K562 (cell line): ENCODE measurements around the gene CPTP. TPM values are rescaled to one million over a fixed set of nuclear protein-coding genes. Genes with fewer than 3 reads are reported as not detected.

ENCODE experiments used
- ATAC-seq: fragments of 200-7000 bp; cut with Tn5 transposase; 3 replicates; pipeline ENCODE4 v1.9.1; 2020; ENCODE audit warnings: moderate library complexity
- BruUV-seq: library from RNA; stranded (reverse); fragments of 400-500 nt; replicated peaks from 2 replicates; lab custom pipeline; 2021; lab: Mats Ljungman, UMichigan
- CTCF ChIA-PET: fragments of 300-600 bp; formaldehyde crosslinking; extraction: SDS; loops from one replicate; lab custom pipeline; 2021; ENCODE audit warnings: low intra/inter-chr PET ratio; lab: Yijun Ruan, JAX
- POLR2A ChIA-PET: fragments of 300-600, 350-650 bp; sonication (Branson Sonifier 250); formaldehyde crosslinking; extraction: SDS; loops from one replicate; lab custom pipeline; 2021; ENCODE audit warnings: antibody characterized with exemption, inconsistent platforms; lab: Yijun Ruan, JAX
- DNase-seq, 4 experiments: peaks; one replicate each; pipeline versions ENCODE4 v3.0.0 to v3.0.0-alpha.2; 2011 to 2018; ENCODE audit warnings: low spot score in 3 of 4, mixed read lengths in 3 of 4; ENCODE audit errors: extremely low read depth in 1 of 4
- FAIRE-seq: peaks from 2 replicates; lab custom pipeline; 2011; peaks lifted over from hg19 to GRCh38; lab: Jason Lieb, UNC
- H2AFZ ChIP-seq: 2 replicates; pipeline ENCODE4 v1.6.0; 2011; ENCODE audit warnings: low read depth, low read length, control low read depth, inconsistent platforms
- H3K27ac ChIP-seq: fragments of 200-600 bp; 3 replicates; pipeline ENCODE4 v1.8.0; 2011; ENCODE audit warnings: low read depth, mild to moderate bottlenecking, control low read depth, inconsistent platforms, low read length, moderate library complexity, mixed read lengths; ENCODE audit errors: extremely low read depth
- H3K27me3 ChIP-seq, 2 experiments: fragments of 300-600 bp in 1 of 2; 2 replicates in 1 of 2; 3 replicates in 1 of 2; pipeline versions ENCODE4 v1.6.0 to v1.8.0; 2011; ENCODE audit warnings: inconsistent platforms in 2 of 2, low read length in 2 of 2, mild to moderate bottlenecking in 1 of 2, mixed read lengths in 1 of 2, moderate library complexity in 1 of 2; ENCODE audit not compliant: control insufficient read depth in 2 of 2, insufficient read depth in 2 of 2
- H3K36me3 ChIP-seq: fragments of 300-600 bp; 3 replicates; pipeline ENCODE4 v1.8.0; 2011; ENCODE audit warnings: mild to moderate bottlenecking, low read length, inconsistent platforms; ENCODE audit not compliant: control insufficient read depth, insufficient read depth
- H3K4me1 ChIP-seq, 2 experiments: fragments of 200-600 bp in 1 of 2; replicated peaks in 1 of 2; 2 replicates in 1 of 2; 3 replicates in 1 of 2; pipeline versions ENCODE4 v1.5.1 to v1.8.0; 2011; ENCODE audit warnings: inconsistent platforms in 2 of 2, low read length in 2 of 2, mild to moderate bottlenecking in 1 of 2, mixed read lengths in 1 of 2, moderate library complexity in 1 of 2; ENCODE audit not compliant: control insufficient read depth in 2 of 2, insufficient read depth in 2 of 2
- H3K4me2 ChIP-seq: 2 replicates; pipeline ENCODE4 v1.6.1; 2011; ENCODE audit warnings: low read length, control low read depth, inconsistent platforms, mixed read lengths; ENCODE audit not compliant: insufficient read depth
- H3K4me3 ChIP-seq: fragments of 200-600 bp; sonication (generic), shearing (Covaris generic); 2 replicates; pipeline ENCODE4 v1.5.1; 2016; ENCODE audit warnings: control low read depth, inconsistent platforms
- H3K79me2 ChIP-seq: fragments of 200-600 bp; 3 replicates; pipeline ENCODE4 v1.8.0; 2011; ENCODE audit warnings: low read length, inconsistent platforms; ENCODE audit not compliant: control insufficient read depth, insufficient read depth
- H3K9ac ChIP-seq, 2 experiments: 2 replicates each; pipeline versions ENCODE4 v1.6.0 to v1.6.1; 2011; ENCODE audit warnings: low read depth in 2 of 2, low read length in 2 of 2, control low read depth in 1 of 2, inconsistent platforms in 1 of 2, mild to moderate bottlenecking in 1 of 2, mixed read lengths in 1 of 2; ENCODE audit not compliant: insufficient read depth in 1 of 2
- H3K9me1 ChIP-seq: one replicate; pipeline ENCODE4 v1.6.0; 2011; ENCODE audit warnings: inconsistent platforms, mild to moderate bottlenecking, low read length, moderate library complexity; ENCODE audit not compliant: control insufficient read depth, insufficient read depth
- H3K9me3 ChIP-seq: replicated peaks from 2 replicates; pipeline ENCODE4 v1.5.1; 2011; ENCODE audit warnings: low read depth, low read length, inconsistent platforms; ENCODE audit not compliant: control insufficient read depth, insufficient read depth
- H4K20me1 ChIP-seq: replicated peaks from 2 replicates; pipeline ENCODE4 v1.6.1; 2011; ENCODE audit warnings: low read length, inconsistent platforms, mixed read lengths; ENCODE audit not compliant: control insufficient read depth, insufficient read depth
- CAMTA2 ChIP-seq: fragments of 250-450 bp; sonication (Bioruptor Pico); conservative IDR thresholded peaks from 2 replicates; pipeline ENCODE4 v1.5.1; 2022
- ELF1 ChIP-seq: fragments of 200-800 bp; sonication (Bioruptor generic); IDR thresholded peaks from 2 replicates; pipeline ENCODE4 v1.6.1; 2016; ENCODE audit warnings: missing genetic modification characterization, missing compliant biosample characterization
- FUS ChIP-seq: fragments of 200-400 bp; formaldehyde crosslinking; optimal IDR thresholded peaks from 2 replicates; pipeline ENCODE3; 2017; ENCODE audit warnings: low read depth, low read length
- HNRNPL ChIP-seq: fragments of 200-400 bp; formaldehyde crosslinking; IDR thresholded peaks from 2 replicates; pipeline ENCODE4 v1.6.1; 2017; ENCODE audit warnings: low read depth, mild to moderate bottlenecking, low read length
- MCM5 ChIP-seq: fragments of 450-650 bp; IDR thresholded peaks from 2 replicates; pipeline ENCODE4 v1.6.1; 2016; ENCODE audit warnings: low read depth
- MEF2D ChIP-seq: conservative IDR thresholded peaks from 2 replicates; pipeline ENCODE4 v1.6.1; 2016; ENCODE audit warnings: low read depth, missing genetic modification characterization, missing compliant biosample characterization
- NFXL1 ChIP-seq: fragments of 450-650 bp; formaldehyde crosslinking; IDR thresholded peaks from 2 replicates; pipeline ENCODE4 v1.4.0; 2021; ENCODE audit warnings: mild to moderate bottlenecking
- RB1 ChIP-seq: fragments of 450-650 bp; IDR thresholded peaks from 2 replicates; pipeline ENCODE4 v1.6.1; 2017; ENCODE audit warnings: low read depth, mild to moderate bottlenecking
- RBM14 ChIP-seq: fragments of 200-400 bp; formaldehyde crosslinking; IDR thresholded peaks from 2 replicates; pipeline ENCODE4 v1.6.1; 2018; ENCODE audit warnings: low read depth, mild to moderate bottlenecking, low read length, moderate library complexity, borderline replicate concordance; ENCODE audit not compliant: insufficient read depth
- RBM17 ChIP-seq: fragments of 200-400 bp; formaldehyde crosslinking; IDR thresholded peaks from 2 replicates; pipeline ENCODE4 v1.6.1; 2017; ENCODE audit warnings: low read depth, mild to moderate bottlenecking, low read length, borderline replicate concordance
- RBM39 ChIP-seq: fragments of 200-400 bp; formaldehyde crosslinking; optimal IDR thresholded peaks from 2 replicates; pipeline ENCODE3; 2018; ENCODE audit warnings: low read depth, low read length
- SAFB ChIP-seq: fragments of 200-400 bp; formaldehyde crosslinking; IDR thresholded peaks from 2 replicates; pipeline ENCODE4 v1.6.1; 2017; ENCODE audit warnings: low read depth, low read length, borderline replicate concordance
- SMAD3 ChIP-seq: fragments of 450-650 bp; formaldehyde crosslinking; conservative IDR thresholded peaks from 2 replicates; pipeline ENCODE4 v1.4.0; 2020; ENCODE audit warnings: mild to moderate bottlenecking
- ZC3H11A ChIP-seq: IDR thresholded peaks from 2 replicates; pipeline ENCODE4 v1.6.1; 2012; ENCODE audit warnings: low read depth, low read length, improper control_type of control experiment
- ZNF133 ChIP-seq: fragments of 250-450 bp; sonication (Bioruptor Pico); IDR thresholded peaks from 2 replicates; pipeline ENCODE4 v1.4.0; 2020; ENCODE audit warnings: mild to moderate bottlenecking
- ZNF76 ChIP-seq: fragments of 250-450 bp; sonication (Bioruptor Pico); IDR thresholded peaks from 2 replicates; pipeline ENCODE4 v1.4.0; 2020; ENCODE audit warnings: mild to moderate bottlenecking, moderate library complexity, borderline replicate concordance
- WGBS: fragments of 100-300 bp; shearing (Covaris generic); methylation state at CpG from one replicate; pipeline ENCODE4 v1.1.6; 2016; ENCODE audit warnings: low coverage, mixed read lengths; ENCODE audit not compliant: insufficient coverage; ENCODE audit errors: missing lambda C conversion rate; 5-methylcytosine and 5-hydroxymethylcytosine counted together
- in situ Hi-C: fragments of 300-500 bp; cut with MboI; formaldehyde crosslinking; loops from 4 replicates; pipeline ENCODE4 v1.15.0; 2018; ENCODE audit warnings: inconsistent platforms, mixed read lengths
- intact Hi-C: fragments of 100-400 bp; cut with micrococcal nuclease; formaldehyde crosslinking; loops from 2 replicates; pipeline ENCODE4 v1.14.2; 2022
- polyA plus RNA-seq, 8 experiments: library from polyadenylated mRNA; depleted of rRNA in 4 of 8; stranded (reverse) in 5 of 8; unstranded in 3 of 8; fragments of >200 nt; fragmentation: Nextera tagmentation in 2 of 8; fragmentation: Illumina TruSeq in 1 of 8; extraction: Ambion mirVana in 2 of 8; extraction: Trizol in 1 of 8; gene quantifications; 2 replicates each; pipeline versions ENCODE4 v1.2.1 to v1.2.3, GENCODE V29; 2011 to 2014; ENCODE audit warnings: inconsistent platforms in 1 of 8, missing spikeins in 1 of 8
- total RNA-seq, 7 experiments: library from RNA; depleted of rRNA in 6 of 7; stranded (reverse); fragments of >200 nt in 6 of 7; fragmentation: Illumina TruSeq in 2 of 7; extraction: Trizol in 2 of 7; gene quantifications; 2 replicates each; pipeline versions ENCODE4 v1.2.1 to v1.2.3, GENCODE V29; 2011 to 2021; ENCODE audit warnings: low replicate concordance in 1 of 7
- TF ChIP-seq, protein P1 (sequence below): sonication (generic); formaldehyde crosslinking; IDR thresholded peaks from 2 replicates; pipeline ENCODE4 v1.8.0; 2022; ENCODE audit warnings: mild to moderate bottlenecking, missing genetic modification reagents
- TF ChIP-seq, protein P2 (sequence below): sonication (generic); formaldehyde crosslinking; IDR thresholded peaks from 2 replicates; pipeline ENCODE4 v1.8.0; 2023; ENCODE audit warnings: missing genetic modification reagents, mild to moderate bottlenecking, borderline replicate concordance

The CPTP gene
- total and polyA plus RNA-seq, 9 of the 15 experiments (the other 6 are each of a cell fraction or from before 2014, with no cell fraction given), result 0.11 to 25.8 (median 3.5) TPM

DNA sequence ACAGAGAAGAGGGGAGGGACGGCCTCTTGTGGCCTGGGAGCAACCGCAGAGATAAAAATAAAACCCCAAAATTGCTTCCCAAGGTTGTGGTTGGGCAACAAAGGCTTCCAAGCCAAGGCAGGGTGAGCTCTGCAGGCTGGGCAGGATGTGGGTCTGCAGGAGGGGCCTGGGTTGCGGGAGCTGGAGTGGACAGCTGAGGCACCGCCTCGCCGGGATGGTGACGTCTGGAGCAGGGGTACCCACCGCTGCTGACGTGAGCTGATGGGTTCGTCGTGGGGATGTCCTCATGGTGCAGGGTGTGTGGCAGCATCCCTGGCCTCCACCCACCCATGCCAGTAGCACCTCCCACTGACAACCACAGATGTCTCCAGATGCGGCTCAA, 46.8 kb downstream of the CPTP start:
- Histone ChIP-seq H3K4me3 (no peak overlapping the region), H3K27me3 (no peaks in the 10 kb centered on the region), H3K4me1 (peaks cover 13 to 50% of the 10 kb centered on the region in 2 experiments), H4K20me1 (peaks cover 7% of the 10 kb centered on the region; the same call in 1 of the 2 replicates), H3K4me2 (no peak overlapping the region), H3K9me1 (peaks cover 6% of the 10 kb centered on the region), H2AFZ (no peak overlapping the region), H3K79me2 (peaks cover 31% of the 10 kb centered on the region), H3K9ac (peak overlapping the region in 1 of 2 experiments; percentile 79; a peak in 2 of 4 replicates), H3K27ac (no peak overlapping the region), H3K36me3 (peaks cover 26% of the 10 kb centered on the region), H3K9me3 (peaks cover 4% of the 10 kb centered on the region)
- intact Hi-C loops, result loop anchor here (10.0 kb wide), 1 partner anchor 133 kb away; no protein-coding TSS in a partner anchor
- no peak for DNase-seq
- in situ Hi-C loops, result no loop called here
- POLR2A ChIA-PET, result interaction anchor here (0.7 to 1.8 kb wide), 8 partner anchors 14 to 75 kb away, joined by 3 to 6 read pairs (median 3); partner anchors contain the start of gene CCNL2
- ATAC-seq, result no peak
- BruUV-seq, result no TSS peak
- CTCF ChIA-PET, result no interaction called here
- WGBS, result 80% methylated on average over 10 of the region's 12 CpGs
- FAIRE-seq, result no peak
- TF ChIP-seq NFXL1 (CRISPR knock-in tag) (no peak), ELF1 (tag) (no peak), ZC3H11A (no peak), SMAD3 (CRISPR knock-in tag) (no peak), RBM14 (0 out of 2 replicates have a peak, but pooled peaks have one; percentile 22), ZNF133 (CRISPR knock-in tag) (no peak), FUS (no peak), RBM17 (no peak), HNRNPL (no peak), RBM39 (no peak), SAFB (no peak), RB1 (no peak), ZNF76 (CRISPR knock-in tag) (no peak), MEF2D (tag) (no peak), CAMTA2 (CRISPR knock-in tag) (no peak), MCM5 (no peak)
- TF ChIP-seq, protein P1, sequence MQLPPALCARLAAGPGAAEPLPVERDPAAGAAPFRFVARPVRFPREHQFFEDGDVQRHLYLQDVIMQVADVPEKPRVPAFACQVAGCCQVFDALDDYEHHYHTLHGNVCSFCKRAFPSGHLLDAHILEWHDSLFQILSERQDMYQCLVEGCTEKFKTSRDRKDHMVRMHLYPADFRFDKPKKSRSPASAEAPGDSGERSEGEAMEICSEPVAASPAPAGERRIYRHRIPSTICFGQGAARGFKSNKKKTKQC (CRISPR knock-in tag), result no peak
- TF ChIP-seq, protein P2, sequence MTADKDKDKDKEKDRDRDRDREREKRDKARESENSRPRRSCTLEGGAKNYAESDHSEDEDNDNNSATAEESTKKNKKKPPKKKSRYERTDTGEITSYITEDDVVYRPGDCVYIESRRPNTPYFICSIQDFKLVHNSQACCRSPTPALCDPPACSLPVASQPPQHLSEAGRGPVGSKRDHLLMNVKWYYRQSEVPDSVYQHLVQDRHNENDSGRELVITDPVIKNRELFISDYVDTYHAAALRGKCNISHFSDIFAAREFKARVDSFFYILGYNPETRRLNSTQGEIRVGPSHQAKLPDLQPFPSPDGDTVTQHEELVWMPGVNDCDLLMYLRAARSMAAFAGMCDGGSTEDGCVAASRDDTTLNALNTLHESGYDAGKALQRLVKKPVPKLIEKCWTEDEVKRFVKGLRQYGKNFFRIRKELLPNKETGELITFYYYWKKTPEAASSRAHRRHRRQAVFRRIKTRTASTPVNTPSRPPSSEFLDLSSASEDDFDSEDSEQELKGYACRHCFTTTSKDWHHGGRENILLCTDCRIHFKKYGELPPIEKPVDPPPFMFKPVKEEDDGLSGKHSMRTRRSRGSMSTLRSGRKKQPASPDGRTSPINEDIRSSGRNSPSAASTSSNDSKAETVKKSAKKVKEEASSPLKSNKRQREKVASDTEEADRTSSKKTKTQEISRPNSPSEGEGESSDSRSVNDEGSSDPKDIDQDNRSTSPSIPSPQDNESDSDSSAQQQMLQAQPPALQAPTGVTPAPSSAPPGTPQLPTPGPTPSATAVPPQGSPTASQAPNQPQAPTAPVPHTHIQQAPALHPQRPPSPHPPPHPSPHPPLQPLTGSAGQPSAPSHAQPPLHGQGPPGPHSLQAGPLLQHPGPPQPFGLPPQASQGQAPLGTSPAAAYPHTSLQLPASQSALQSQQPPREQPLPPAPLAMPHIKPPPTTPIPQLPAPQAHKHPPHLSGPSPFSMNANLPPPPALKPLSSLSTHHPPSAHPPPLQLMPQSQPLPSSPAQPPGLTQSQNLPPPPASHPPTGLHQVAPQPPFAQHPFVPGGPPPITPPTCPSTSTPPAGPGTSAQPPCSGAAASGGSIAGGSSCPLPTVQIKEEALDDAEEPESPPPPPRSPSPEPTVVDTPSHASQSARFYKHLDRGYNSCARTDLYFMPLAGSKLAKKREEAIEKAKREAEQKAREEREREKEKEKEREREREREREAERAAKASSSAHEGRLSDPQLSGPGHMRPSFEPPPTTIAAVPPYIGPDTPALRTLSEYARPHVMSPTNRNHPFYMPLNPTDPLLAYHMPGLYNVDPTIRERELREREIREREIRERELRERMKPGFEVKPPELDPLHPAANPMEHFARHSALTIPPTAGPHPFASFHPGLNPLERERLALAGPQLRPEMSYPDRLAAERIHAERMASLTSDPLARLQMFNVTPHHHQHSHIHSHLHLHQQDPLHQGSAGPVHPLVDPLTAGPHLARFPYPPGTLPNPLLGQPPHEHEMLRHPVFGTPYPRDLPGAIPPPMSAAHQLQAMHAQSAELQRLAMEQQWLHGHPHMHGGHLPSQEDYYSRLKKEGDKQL (CRISPR knock-in tag), result no peak
